ENCODE data around the gene CFAP52. TPM values are rescaled to one million over a fixed set of nuclear protein-coding genes. Genes with fewer than 3 reads are reported as not detected.

CFAP52 gene
- total RNA-seq, 1 experiment from 2014 or later, result 0.47 TPM

DNA sequence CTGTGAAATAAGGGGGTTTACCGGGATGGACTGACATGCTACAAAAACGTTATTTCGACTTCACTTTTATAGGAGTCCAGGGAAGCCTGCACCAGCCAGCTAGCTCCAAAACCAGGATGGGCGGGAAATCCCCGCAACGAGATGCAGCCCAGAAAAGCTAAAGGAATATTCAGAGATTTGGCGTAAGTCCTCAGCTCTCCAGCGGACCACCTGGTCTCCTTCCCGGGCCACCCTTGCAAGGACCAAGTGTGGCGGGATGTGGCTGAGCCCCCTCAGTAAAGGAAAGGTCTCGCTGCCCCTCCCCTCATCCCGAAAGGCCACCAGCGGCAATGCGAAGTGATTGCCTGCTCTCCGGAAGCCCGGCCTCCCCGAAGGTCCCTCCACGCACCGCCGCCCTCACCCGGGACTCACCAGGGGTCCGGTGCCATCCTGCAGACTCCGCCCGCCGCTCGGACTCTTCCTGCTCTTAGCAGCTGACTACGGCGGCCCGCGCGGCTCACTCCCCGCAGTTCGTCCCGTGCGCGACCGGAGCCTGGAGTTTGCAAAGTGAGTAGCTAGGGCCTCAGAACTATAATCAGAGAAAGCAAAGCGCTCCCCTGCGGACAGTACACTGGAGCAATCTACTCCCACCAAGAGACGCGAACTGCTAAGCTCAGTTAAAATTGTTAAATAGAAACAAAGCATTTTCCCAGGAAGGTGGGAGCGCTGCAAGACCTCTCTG lies 901 bp upstream of the CFAP52 start, which contains the start of gene STX8:
TSS of gene STX8 (minus strand) at position 440 of the 721 bp plus-strand sequence. CDS start at position 428, 12 bp downstream.
- no peaks in the 10 kb centered on the region for H4K20me1 ChIP-seq (ENCODE audit: low read length)
- H3K9me2 ChIP-seq (replicated peaks; ENCODE audit: low read length), result no peaks in the 10 kb centered on the region
- peak; percentile 74 for DNase-seq
- H3K4me1 ChIP-seq (ENCODE audit: insufficient read depth, low read length), result 0 out of 2 replicates have a peak, but pooled peaks cover 6% of the 10 kb centered on the region
- peak within 1 kb of the TSS; percentile 91 for H3K4me2 ChIP-seq (ENCODE audit: low read length)
- no peaks in the 10 kb centered on the region for H3K27me3 ChIP-seq (ENCODE audit: low read length)
- ChIA-PET POLR2A (ENCODE audit: unreplicated experiment) (no interaction called here), CTCF (interaction anchor here (0.6 to 0.8 kb wide), 2 partner anchors 19 to 193 kb away, joined by 4 to 13 read pairs; no protein-coding TSS in a partner anchor)
- no peaks in the 10 kb centered on the region for H3K9me3 ChIP-seq (ENCODE audit: low read length)
- BruUV-seq (replicated peaks), result TSS peak; percentile 65
- no peak within 1 kb of the TSS for H3K27ac ChIP-seq (ENCODE audit: low read length)
- peak within 1 kb of the TSS; percentile 94 for H2AFZ ChIP-seq (ENCODE audit: low read length)
- H3K9ac ChIP-seq (ENCODE audit: low read length), result peak within 1 kb of the TSS; percentile 83
- TF ChIP-seq, protein P1, sequence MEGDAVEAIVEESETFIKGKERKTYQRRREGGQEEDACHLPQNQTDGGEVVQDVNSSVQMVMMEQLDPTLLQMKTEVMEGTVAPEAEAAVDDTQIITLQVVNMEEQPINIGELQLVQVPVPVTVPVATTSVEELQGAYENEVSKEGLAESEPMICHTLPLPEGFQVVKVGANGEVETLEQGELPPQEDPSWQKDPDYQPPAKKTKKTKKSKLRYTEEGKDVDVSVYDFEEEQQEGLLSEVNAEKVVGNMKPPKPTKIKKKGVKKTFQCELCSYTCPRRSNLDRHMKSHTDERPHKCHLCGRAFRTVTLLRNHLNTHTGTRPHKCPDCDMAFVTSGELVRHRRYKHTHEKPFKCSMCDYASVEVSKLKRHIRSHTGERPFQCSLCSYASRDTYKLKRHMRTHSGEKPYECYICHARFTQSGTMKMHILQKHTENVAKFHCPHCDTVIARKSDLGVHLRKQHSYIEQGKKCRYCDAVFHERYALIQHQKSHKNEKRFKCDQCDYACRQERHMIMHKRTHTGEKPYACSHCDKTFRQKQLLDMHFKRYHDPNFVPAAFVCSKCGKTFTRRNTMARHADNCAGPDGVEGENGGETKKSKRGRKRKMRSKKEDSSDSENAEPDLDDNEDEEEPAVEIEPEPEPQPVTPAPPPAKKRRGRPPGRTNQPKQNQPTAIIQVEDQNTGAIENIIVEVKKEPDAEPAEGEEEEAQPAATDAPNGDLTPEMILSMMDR (conservative IDR thresholded peaks at IDR 0.05; ENCODE audit: low read depth, low read length), result no peak
- TF ChIP-seq EZH2phosphoT487 (IDR thresholded peaks at IDR 0.05; ENCODE audit: borderline replicate concordance, low read length) (no peak), EZH2 (IDR thresholded peaks at IDR 0.05; ENCODE audit: low read length, unreplicated experiment) (no peak)
- no peaks in the 10 kb centered on the region for H3K36me3 ChIP-seq (ENCODE audit: low read depth, low read length)
- no peaks in the 10 kb centered on the region for H3F3A ChIP-seq (ENCODE audit: low read length, unreplicated experiment)
- H3K4me3 ChIP-seq (ENCODE audit: low read length), result peak within 1 kb of the TSS; percentile 85
- peak; percentile 92 for ATAC-seq
- intact Hi-C loops (cut with micrococcal nuclease), result loop anchor here (2.0 to 10.0 kb wide), 2 partner anchors 69 to 169 kb away; partner anchors contain the start of gene USP43
- H3K79me2 ChIP-seq (ENCODE audit: low read length), result peaks cover 9% of the 10 kb centered on the region

DNA sequence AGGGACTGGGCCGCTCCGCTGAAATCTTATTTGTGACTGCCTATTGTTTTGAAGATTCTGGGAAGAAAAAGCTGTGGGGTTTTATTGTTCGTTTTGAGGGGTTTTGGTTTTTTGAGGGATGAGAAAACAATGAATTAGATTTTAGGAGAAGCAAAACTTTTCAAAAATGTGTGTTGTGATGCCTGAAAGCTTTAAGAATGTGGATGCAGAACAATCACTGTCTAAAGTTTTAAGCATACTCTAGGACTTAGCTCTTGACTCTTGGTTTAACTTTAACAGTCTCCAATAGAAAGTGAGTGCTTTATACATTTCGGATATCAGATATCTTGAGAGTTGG lies 899 bp downstream of the CFAP52 start:
- no peak overlapping the region for H3K9ac ChIP-seq (ENCODE audit: low read length)
- no peak overlapping the region for H3K4me2 ChIP-seq (ENCODE audit: low read length)
- no peak overlapping the region for H3K27ac ChIP-seq (ENCODE audit: low read length)
- no peaks in the 10 kb centered on the region for H3K9me2 ChIP-seq (replicated peaks; ENCODE audit: low read length)
- 0 out of 2 replicates have a peak, but pooled peaks cover 6% of the 10 kb centered on the region for H3K4me1 ChIP-seq (ENCODE audit: insufficient read depth, low read length)
- H3F3A ChIP-seq (ENCODE audit: low read length, unreplicated experiment), result no peaks in the 10 kb centered on the region
- H2AFZ ChIP-seq (ENCODE audit: low read length), result peak overlapping the region; percentile 74
- H3K9me3 ChIP-seq (ENCODE audit: low read length), result no peaks in the 10 kb centered on the region
- TF ChIP-seq EZH2 (IDR thresholded peaks at IDR 0.05; ENCODE audit: low read length, unreplicated experiment), result no peak
- no peak for TF ChIP-seq EZH2phosphoT487 (IDR thresholded peaks at IDR 0.05; ENCODE audit: borderline replicate concordance, low read length)
- TF ChIP-seq, protein P1 (conservative IDR thresholded peaks at IDR 0.05; ENCODE audit: low read depth, low read length), result no peak
- DNase-seq, result no peak
- ATAC-seq, result no peak
- intact Hi-C loops (cut with micrococcal nuclease), result loop anchor here (1.0 to 10.0 kb wide), 3 partner anchors 67 to 167 kb away; partner anchors contain the start of gene USP43
- ChIA-PET POLR2A (ENCODE audit: unreplicated experiment) (no interaction called here), CTCF (interaction anchor here (0.5 to 1.0 kb wide), 3 partner anchors 74 to 191 kb away, joined by 3 to 9 read pairs (median 3); no protein-coding TSS in a partner anchor)
- H3K79me2 ChIP-seq (ENCODE audit: low read length), result peaks cover 9% of the 10 kb centered on the region
- no peaks in the 10 kb centered on the region for H3K27me3 ChIP-seq (ENCODE audit: low read length)
- no peak overlapping the region for H3K4me3 ChIP-seq (ENCODE audit: low read length)
- no peaks in the 10 kb centered on the region for H3K36me3 ChIP-seq (ENCODE audit: low read depth, low read length)
- no TSS peak for BruUV-seq (replicated peaks)
- H4K20me1 ChIP-seq (ENCODE audit: low read length), result no peaks in the 10 kb centered on the region
